Activated T-cell treated with anti-CD3 and anti-CD28 coated beads for 48 hours (primary cell): ENCODE measurements around the gene WWOX.

Experiments
- DNase-seq: peaks from one replicate; pipeline ENCODE4 v3.0.0-alpha.2; 2020; ENCODE audit warnings: low read depth

Gene WWOX

GRCh38 chr16:78437352-78437968 is 338.0 kb downstream of the WWOX start:
- DNase-seq = no peak

- no peak for DNase-seq
Measured at GRCh38 chr16:78438219-78438618, 338.8 kb downstream of the WWOX start.

GRCh38 chr16:78438632-78439031 is 339.2 kb downstream of the WWOX start:
- DNase-seq = no peak

- DNase-seq = no peak
Measured at GRCh38 chr16:78439646-78440045, 340.2 kb downstream of the WWOX start.

GRCh38 chr16:78441298-78441697 is 341.8 kb downstream of the WWOX start:
- no peak for DNase-seq

- DNase-seq = no peak
Measured at GRCh38 chr16:78443542-78444364, 344.3 kb downstream of the WWOX start.

GRCh38 chr16:78445818-78446217 is 346.4 kb downstream of the WWOX start:
- no peak for DNase-seq

GRCh38 chr16:78446486-78446885 is 347.0 kb downstream of the WWOX start:
- no peak for DNase-seq

- DNase-seq = no peak
Measured at GRCh38 chr16:78446992-78447563, 347.6 kb downstream of the WWOX start.

- no peak for DNase-seq
Measured at GRCh38 chr16:78448658-78449271, 349.3 kb downstream of the WWOX start.

GRCh38 chr16:78450255-78450654 is 350.8 kb downstream of the WWOX start:
- no peak for DNase-seq

GRCh38 chr16:78452025-78452555 is 352.6 kb downstream of the WWOX start:
- no peak for DNase-seq

GRCh38 chr16:78455861-78456260 is 356.4 kb downstream of the WWOX start:
- DNase-seq = no peak

GRCh38 chr16:78458588-78458987 is 359.1 kb downstream of the WWOX start:
- no peak for DNase-seq

- DNase-seq = no peak
Measured at GRCh38 chr16:78460428-78460827, 361.0 kb downstream of the WWOX start.

- DNase-seq = no peak
Measured at GRCh38 chr16:78461087-78461486, 361.6 kb downstream of the WWOX start.

GRCh38 chr16:78461496-78462287 is 362.2 kb downstream of the WWOX start:
- DNase-seq = no peak

- no peak for DNase-seq
Measured at GRCh38 chr16:78462288-78463208, 363.1 kb downstream of the WWOX start.

- DNase-seq = no peak
Measured at GRCh38 chr16:78463591-78463990, 364.1 kb downstream of the WWOX start.

- no peak for DNase-seq
Measured at GRCh38 chr16:78464833-78465232, 365.4 kb downstream of the WWOX start.

GRCh38 chr16:78465730-78466129 is 366.3 kb downstream of the WWOX start:
- DNase-seq = no peak
